ENCODE results near the gene MSMB. TPM values are rescaled to one million over a fixed set of nuclear protein-coding genes. Genes with fewer than 3 reads are reported as not detected.

Gene MSMB
- total RNA-seq, 2 donors from 2014 or later, result not detected

DNA sequence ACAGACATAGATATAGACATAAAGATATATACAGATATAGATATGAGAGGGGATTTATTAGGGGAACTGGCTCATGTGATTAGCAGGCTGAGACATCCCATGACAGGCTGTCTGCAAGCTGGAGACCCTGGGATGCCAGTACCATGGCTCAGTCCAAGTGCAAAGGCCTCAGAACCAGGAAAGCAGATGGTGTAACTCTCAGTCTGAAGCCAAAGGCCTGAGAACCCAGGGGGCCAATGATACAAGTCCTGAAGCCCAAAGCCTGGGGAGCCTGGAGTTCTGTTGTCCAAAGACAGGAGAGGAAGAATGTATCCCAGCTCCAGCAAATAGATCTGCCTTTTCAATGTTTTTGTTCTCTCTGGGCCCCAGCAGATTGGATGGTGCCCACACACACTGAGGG, 21.1 kb downstream of the MSMB start:
- Histone ChIP-seq H3K36me3 (replicated peaks in 1 of 2; ENCODE audit: insufficient read depth in 1 of 2, low read depth in 2 of 2) (no peaks in the 10 kb centered on the region), H3K4me1 (peaks cover 91% of the 10 kb centered on the region), H3K27ac (peak overlapping the region in 2 of 4 donors; percentile 32 to 93), H3K4me3 (no peak overlapping the region), H3K9me3 (no peaks in the 10 kb centered on the region), H3K27me3 (no peaks in the 10 kb centered on the region)
- intact Hi-C loops (cut with DNase I), result no loop called here
- no peak for TF ChIP-seq POLR2A (IDR thresholded peaks at IDR 0.05)
- TF ChIP-seq, protein P1, sequence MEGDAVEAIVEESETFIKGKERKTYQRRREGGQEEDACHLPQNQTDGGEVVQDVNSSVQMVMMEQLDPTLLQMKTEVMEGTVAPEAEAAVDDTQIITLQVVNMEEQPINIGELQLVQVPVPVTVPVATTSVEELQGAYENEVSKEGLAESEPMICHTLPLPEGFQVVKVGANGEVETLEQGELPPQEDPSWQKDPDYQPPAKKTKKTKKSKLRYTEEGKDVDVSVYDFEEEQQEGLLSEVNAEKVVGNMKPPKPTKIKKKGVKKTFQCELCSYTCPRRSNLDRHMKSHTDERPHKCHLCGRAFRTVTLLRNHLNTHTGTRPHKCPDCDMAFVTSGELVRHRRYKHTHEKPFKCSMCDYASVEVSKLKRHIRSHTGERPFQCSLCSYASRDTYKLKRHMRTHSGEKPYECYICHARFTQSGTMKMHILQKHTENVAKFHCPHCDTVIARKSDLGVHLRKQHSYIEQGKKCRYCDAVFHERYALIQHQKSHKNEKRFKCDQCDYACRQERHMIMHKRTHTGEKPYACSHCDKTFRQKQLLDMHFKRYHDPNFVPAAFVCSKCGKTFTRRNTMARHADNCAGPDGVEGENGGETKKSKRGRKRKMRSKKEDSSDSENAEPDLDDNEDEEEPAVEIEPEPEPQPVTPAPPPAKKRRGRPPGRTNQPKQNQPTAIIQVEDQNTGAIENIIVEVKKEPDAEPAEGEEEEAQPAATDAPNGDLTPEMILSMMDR (IDR thresholded peaks at IDR 0.05), result no peak
- DNase-seq, result no peak
- ATAC-seq, result no peak

DNA sequence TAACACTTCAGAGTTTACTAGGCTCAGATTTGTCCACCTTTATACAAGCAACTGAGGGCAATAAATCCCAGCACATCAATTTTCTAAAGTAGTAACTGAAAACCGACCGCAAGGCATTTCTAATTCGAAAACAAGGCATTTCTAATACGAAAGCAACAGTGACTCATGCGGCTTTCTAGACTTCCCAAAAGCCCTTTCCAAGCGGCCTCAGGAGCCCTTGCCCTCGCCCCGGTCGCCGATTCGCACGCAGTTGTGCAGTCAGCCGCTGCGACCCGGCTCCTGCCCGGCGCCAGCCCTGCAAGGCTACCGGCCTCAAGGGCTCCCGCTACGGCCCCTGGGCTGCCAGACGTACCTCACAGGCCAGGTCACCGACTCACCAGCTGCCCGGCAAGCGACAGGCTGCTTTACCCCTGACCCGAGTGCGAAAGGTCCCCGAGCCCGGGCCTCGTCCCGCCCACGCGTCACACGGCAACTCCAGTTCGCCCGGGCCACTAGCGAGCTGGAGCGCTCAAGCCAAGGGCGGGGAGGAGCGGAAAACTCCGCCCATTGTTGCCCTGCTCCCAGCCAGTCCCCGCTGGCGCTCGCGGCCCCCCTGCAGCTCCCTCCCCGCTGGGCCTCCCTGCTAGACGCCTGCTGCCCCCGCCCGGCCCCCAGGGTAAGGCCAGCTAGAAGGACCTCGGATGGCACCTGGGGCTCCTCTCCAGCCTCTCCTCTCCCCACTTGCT, 22.9 kb downstream of the MSMB start:
- Histone ChIP-seq H3K9me3 (no peaks in the 10 kb centered on the region), H3K4me1 (peaks cover 92% of the 10 kb centered on the region), H3K27ac (peak overlapping the region; percentile 73 to 93 (median 77)), H3K4me3 (peak overlapping the region; percentile 38), H3K36me3 (replicated peaks in 1 of 2; ENCODE audit: insufficient read depth in 1 of 2, low read depth in 2 of 2) (no peaks in the 10 kb centered on the region), H3K27me3 (no peaks in the 10 kb centered on the region)
- intact Hi-C loops (cut with DNase I), result no loop called here
- TF ChIP-seq, protein P1 (IDR thresholded peaks at IDR 0.05), result peak in 3 of 7 experiments; percentile 7 to 27 (median 15)
- TF ChIP-seq POLR2A (IDR thresholded peaks at IDR 0.05), result peak in 2 of 3 donors; percentile 47 to 63
- peak; percentile 87 to 93 (median 90) for DNase-seq
- ATAC-seq, result peak; percentile 90
- whole genome bisulfite sequencing, 2 donors, result 1 to 6% methylated on average over 27 to 49 of the region's 49 CpGs

DNA sequence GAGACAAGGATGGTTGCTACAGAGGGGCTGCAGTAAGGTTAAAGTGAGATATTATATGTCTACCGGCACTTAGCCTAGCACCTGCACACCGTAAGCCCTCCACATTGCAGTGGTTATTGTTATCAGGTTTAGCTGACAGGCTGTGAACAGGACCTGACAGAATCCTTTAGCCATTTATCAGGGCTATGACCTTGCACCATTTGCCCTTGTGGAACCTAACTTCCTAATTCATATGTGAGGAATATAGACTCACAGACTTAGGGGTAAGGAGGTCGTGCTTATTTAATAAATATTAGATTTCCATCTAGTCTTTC, 25.8 kb downstream of the MSMB start:
- WGBS, 2 donors, result 9 to 45% methylated on average over 3 of the region's 3 CpGs
- Histone ChIP-seq H3K9me3 (no peaks in the 10 kb centered on the region), H3K4me3 (no peak overlapping the region), H3K36me3 (replicated peaks in 1 of 2; ENCODE audit: insufficient read depth in 1 of 2, low read depth in 2 of 2) (peaks cover 0 to 2% of the 10 kb centered on the region in 2 donors), H3K27ac (peak overlapping the region; percentile 23 to 55 (median 32)), H3K27me3 (no peaks in the 10 kb centered on the region), H3K4me1 (peaks cover 70% of the 10 kb centered on the region)
- no peak for ATAC-seq
- TF ChIP-seq, protein P1 (IDR thresholded peaks at IDR 0.05), result no peak
- TF ChIP-seq POLR2A (IDR thresholded peaks at IDR 0.05), result no peak
- DNase-seq, result no peak
- intact Hi-C loops (cut with DNase I), result no loop called here

DNA sequence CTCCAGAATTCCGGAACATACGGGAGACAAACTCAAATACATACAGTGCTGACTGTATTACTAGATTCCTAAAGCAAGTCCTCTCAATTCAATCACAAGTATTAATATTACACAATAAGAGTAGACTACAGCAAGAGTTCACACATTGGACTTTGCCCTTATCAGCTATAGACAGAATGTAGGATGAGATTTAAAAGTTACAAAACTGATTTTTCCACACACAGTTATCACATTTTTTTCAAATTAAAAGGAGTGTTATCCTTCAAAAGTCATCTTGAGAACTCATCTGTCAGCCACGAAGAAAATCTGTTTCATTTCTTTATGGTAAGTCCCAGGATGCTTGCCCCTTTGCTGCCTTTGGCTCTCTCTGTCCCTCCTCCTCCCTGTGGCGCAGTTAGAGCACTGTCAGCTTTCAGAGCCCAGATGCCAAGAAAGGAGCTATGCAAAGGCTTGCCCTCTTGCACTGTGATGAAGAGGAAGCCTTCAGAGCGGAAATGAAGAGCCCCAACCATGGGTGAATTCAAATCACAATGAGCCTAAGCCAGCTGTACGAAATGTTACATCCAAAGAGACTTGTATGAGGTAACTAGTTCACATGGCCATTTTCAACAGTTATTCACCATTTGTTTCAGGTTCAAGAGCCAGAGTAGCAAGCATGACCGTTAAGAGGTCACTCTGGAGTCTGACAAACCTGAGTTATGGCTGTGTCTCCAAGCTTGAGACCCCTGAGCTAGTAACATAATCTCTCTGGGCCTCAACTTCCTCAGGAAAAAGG, 26.3 kb downstream of the MSMB start:
- Histone ChIP-seq H3K27me3 (no peaks in the 10 kb centered on the region), H3K4me1 (peaks cover 64% of the 10 kb centered on the region), H3K9me3 (no peaks in the 10 kb centered on the region), H3K27ac (peak overlapping the region; percentile 23 to 55 (median 32)), H3K4me3 (no peak overlapping the region), H3K36me3 (replicated peaks in 1 of 2; ENCODE audit: insufficient read depth in 1 of 2, low read depth in 2 of 2) (peaks cover 0 to 2% of the 10 kb centered on the region in 2 donors)
- ATAC-seq, result peak; percentile 33
- 37 to 52% methylated on average over 7 of the region's 7 CpGs for WGBS, 2 donors
- intact Hi-C loops (cut with DNase I), result no loop called here
- DNase-seq, result peak in 1 of 4 donors; percentile 51
- no peak for TF ChIP-seq POLR2A (IDR thresholded peaks at IDR 0.05)
- TF ChIP-seq, protein P1 (IDR thresholded peaks at IDR 0.05), result no peak

All from body of pancreas (tissue), 4 donors.